Frontal cortex (tissue), 4 donors: ENCODE results near the gene MDN1. TPM values are rescaled to one million over a fixed set of nuclear protein-coding genes. Genes with fewer than 3 reads are reported as not detected.

ENCODE experiments used
- DNase-seq, 2 donors: peaks; one replicate each; pipeline ENCODE4 v3.0.0; 2012; ENCODE audit warnings: low spot score in 2 of 2
- FAIRE-seq: peaks from 2 replicates; lab custom pipeline; 2012; peaks lifted over from hg19 to GRCh38; lab: Jason Lieb, UNC
- small RNA-seq: library from RNA; depleted of rRNA; stranded (forward); fragments of <200 nt; gene quantifications from one replicate; pipeline ENCODE3, GENCODE V24; 2014
- total RNA-seq: library from RNA; depleted of rRNA; stranded (reverse); fragments of >200 nt; gene quantifications from one replicate; pipeline ENCODE4 v1.2.3, GENCODE V29; 2014
- donor health status: control.
- donor health status: control.
- donor health status: control.

MDN1 gene
- total RNA-seq, 1 donor from 2014 or later, result 23.6 TPM

GRCh38 chr6:89619567-89619966 lies 200.0 kb downstream of the MDN1 start:
- FAIRE-seq (no peak), DNase-seq (no peak)

GRCh38 chr6:89618026-89618425 lies 201.6 kb downstream of the MDN1 start:
- DNase-seq (no peak), FAIRE-seq (no peak)

GRCh38 chr6:89616531-89616930 lies 203.1 kb downstream of the MDN1 start:
- no peak for DNase-seq
- FAIRE-seq, result no peak

GRCh38 chr6:89615882-89616281 lies 203.7 kb downstream of the MDN1 start:
- DNase-seq (no peak), FAIRE-seq (no peak)

- no peak for DNase-seq
- no peak for FAIRE-seq
Observed at GRCh38 chr6:89613790-89614189, 205.8 kb downstream of the MDN1 start.

GRCh38 chr6:89612121-89612520 lies 207.5 kb downstream of the MDN1 start:
- FAIRE-seq, result no peak
- no peak for DNase-seq

- DNase-seq (no peak), FAIRE-seq (no peak)
Observed at GRCh38 chr6:89611666-89612065, 207.9 kb downstream of the MDN1 start.

GRCh38 chr6:89610149-89610642 lies 209.4 kb downstream of the MDN1 start:
- DNase-seq, result peak in 1 of 2 donors; percentile 25
- no peak for FAIRE-seq

- DNase-seq (no peak), FAIRE-seq (no peak)
Observed at GRCh38 chr6:89605861-89606260, 213.7 kb downstream of the MDN1 start.

GRCh38 chr6:89604653-89605052 lies 214.9 kb downstream of the MDN1 start:
- no peak for DNase-seq
- FAIRE-seq, result no peak

- DNase-seq, result no peak
- no peak for FAIRE-seq
Observed at GRCh38 chr6:89602166-89602565, 217.4 kb downstream of the MDN1 start.

GRCh38 chr6:89599727-89600126 lies 219.9 kb downstream of the MDN1 start:
- DNase-seq (no peak), FAIRE-seq (no peak)

GRCh38 chr6:89597988-89598387 lies 221.6 kb downstream of the MDN1 start:
- FAIRE-seq, result no peak
- peak; percentile 10 to 22 for DNase-seq

- no peak for DNase-seq
- FAIRE-seq, result no peak
Observed at GRCh38 chr6:89597372-89597771, 222.2 kb downstream of the MDN1 start.

GRCh38 chr6:89596484-89596883 lies 223.1 kb downstream of the MDN1 start:
- no peak for FAIRE-seq

GRCh38 chr6:89596056-89596455 lies 223.5 kb downstream of the MDN1 start:
- DNase-seq, result no peak
- no peak for FAIRE-seq

More at GRCh38 chr6:89596484-89596883, 223.1 kb downstream of the MDN1 start:
- DNase-seq, result no peak

Small RNA genes within 50 kb of the gene (small RNA-seq; reads per million reads assigned to genes)
- gene DNAJC19P6 (not detected), gene RF00019 (not detected)

Other genes starting within 250 kb of the MDN1 start
- gene LYRM2, start 181.0 kb downstream of the MDN1 start, total RNA-seq, result 24.1 TPM
- gene CASP8AP2, start 10.1 kb upstream of the MDN1 start, total RNA-seq, result 46.1 TPM
- gene GJA10, start 74.7 kb upstream of the MDN1 start, total RNA-seq, result not detected